SJSA1 (cell line): Measurements from ENCODE around the gene CRYGB. TPM values are rescaled to one million over a fixed set of nuclear protein-coding genes. Genes with fewer than 3 reads are reported as not detected.
"Not testable (repeated sequence)": the region's sequence is repeated elsewhere in the genome, so short reads cannot be mapped to it uniquely, and the experiment has no call there.

Experiments
- DNase-seq, 2 experiments: peaks; one replicate each; pipeline ENCODE4 v3.0.0-alpha.2; 2015 to 2020; ENCODE audit warnings: low spot score in 2 of 2, low read depth in 1 of 2
- H3K27ac ChIP-seq: fragments of 250-450 bp; sonication (Bioruptor Pico); 2 replicates; pipeline ENCODE4 v1.5.1; 2020; ENCODE audit warnings: mild to moderate bottlenecking, moderate library complexity
- H3K27me3 ChIP-seq: fragments of 250-450 bp; sonication (Bioruptor Pico); replicated peaks from 2 replicates; pipeline ENCODE4 v1.5.1; 2020; ENCODE audit warnings: mild to moderate bottlenecking, moderate library complexity
- H3K36me3 ChIP-seq: fragments of 250-450 bp; sonication (Bioruptor Pico); 2 replicates; pipeline ENCODE4 v1.5.1; 2020; ENCODE audit warnings: mild to moderate bottlenecking
- H3K4me1 ChIP-seq: fragments of 250-450 bp; sonication (Bioruptor Pico); replicated peaks from 2 replicates; pipeline ENCODE4 v1.6.1; 2021; ENCODE audit warnings: mild to moderate bottlenecking
- H3K4me3 ChIP-seq: fragments of 250-450 bp; sonication (Bioruptor Pico); 2 replicates; pipeline ENCODE4 v1.5.1; 2020; ENCODE audit warnings: mild to moderate bottlenecking
- H3K9me3 ChIP-seq: fragments of 250-450 bp; sonication (Bioruptor Pico); replicated peaks from 2 replicates; pipeline ENCODE4 v1.5.1; 2020; ENCODE audit warnings: mild to moderate bottlenecking
- total RNA-seq: library from RNA; depleted of rRNA; stranded (reverse); fragments of >200 nt; shearing (Covaris generic); gene quantifications from 2 replicates; pipeline ENCODE4 v1.2.3, GENCODE V29; 2014

Gene CRYGB
- total RNA-seq, 1 experiment from 2014 or later: not detected

- Histone ChIP-seq H3K36me3 (no peaks in the 10 kb centered on the region), H3K27me3 (no peaks in the 10 kb centered on the region), H3K4me1 (no peaks in the 10 kb centered on the region), H3K27ac (no peak overlapping the region), H3K9me3 (no peaks in the 10 kb centered on the region), H3K4me3 (no peak overlapping the region)
- DNase-seq: no peak
These were observed 3.6 kb downstream of the CRYGB start for GRCh38 chr2:208142240-208142924.

GRCh38 chr2:208139447-208139846 lies 6.5 kb downstream of the CRYGB start:
- no peak for DNase-seq
- Histone ChIP-seq H3K27me3 (no peaks in the 10 kb centered on the region), H3K9me3 (no peaks in the 10 kb centered on the region), H3K4me3 (no peak overlapping the region), H3K27ac (no peak overlapping the region), H3K4me1 (no peaks in the 10 kb centered on the region), H3K36me3 (no peaks in the 10 kb centered on the region)

- not testable (repeated sequence) for H3K36me3 ChIP-seq, DNase-seq, H3K4me1 ChIP-seq, H3K27ac ChIP-seq, H3K4me3 ChIP-seq, H3K27me3 ChIP-seq, H3K9me3 ChIP-seq
These were observed 7.6 kb downstream of the CRYGB start for GRCh38 chr2:208138334-208138733.

GRCh38 chr2:208136716-208137094 lies 9.3 kb downstream of the CRYGB start:
- DNase-seq: no peak
- no peaks in the 10 kb centered on the region for H3K36me3 ChIP-seq
- H3K4me3 ChIP-seq: no peak overlapping the region
- no peak overlapping the region for H3K27ac ChIP-seq
- H3K9me3 ChIP-seq: no peaks in the 10 kb centered on the region
- no peaks in the 10 kb centered on the region for H3K4me1 ChIP-seq
- H3K27me3 ChIP-seq: no peaks in the 10 kb centered on the region

- H3K36me3 ChIP-seq: no peaks in the 10 kb centered on the region
- no peak overlapping the region for H3K4me3 ChIP-seq
- no peak overlapping the region for H3K27ac ChIP-seq
- DNase-seq: no peak
- no peaks in the 10 kb centered on the region for H3K27me3 ChIP-seq
- H3K9me3 ChIP-seq: no peaks in the 10 kb centered on the region
- no peaks in the 10 kb centered on the region for H3K4me1 ChIP-seq
These were observed 9.9 kb downstream of the CRYGB start for GRCh38 chr2:208135794-208136715.

- DNase-seq: no peak
- Histone ChIP-seq H3K4me3 (no peak overlapping the region), H3K9me3 (no peaks in the 10 kb centered on the region), H3K27me3 (no peaks in the 10 kb centered on the region), H3K4me1 (no peaks in the 10 kb centered on the region), H3K27ac (no peak overlapping the region), H3K36me3 (no peaks in the 10 kb centered on the region)
These were observed 10.9 kb downstream of the CRYGB start for GRCh38 chr2:208134928-208135586.

- no peak overlapping the region for H3K27ac ChIP-seq
- DNase-seq: no peak
- H3K9me3 ChIP-seq: no peaks in the 10 kb centered on the region
- no peaks in the 10 kb centered on the region for H3K36me3 ChIP-seq
- no peaks in the 10 kb centered on the region for H3K4me1 ChIP-seq
- no peaks in the 10 kb centered on the region for H3K27me3 ChIP-seq
- no peak overlapping the region for H3K4me3 ChIP-seq
These were observed 15.2 kb downstream of the CRYGB start for GRCh38 chr2:208130712-208131110.

- H3K4me3 ChIP-seq: no peak within 1 kb of the TSS
- no peak for DNase-seq
- no peaks in the 10 kb centered on the region for H3K9me3 ChIP-seq
- H3K4me1 ChIP-seq: no peaks in the 10 kb centered on the region
- H3K27ac ChIP-seq: no peak within 1 kb of the TSS
- no peaks in the 10 kb centered on the region for H3K27me3 ChIP-seq
- H3K36me3 ChIP-seq: no peaks in the 10 kb centered on the region
These were observed 15.9 kb downstream of the CRYGB start, which contains the start of gene CRYGC for GRCh38 chr2:208129744-208130711. CRYGC (minus strand) TSS chr2:208129828; CDS start chr2:208129792, 36 bp downstream.

GRCh38 chr2:208128136-208128535 lies 17.8 kb downstream of the CRYGB start:
- no peak overlapping the region for H3K27ac ChIP-seq
- H3K9me3 ChIP-seq: no peaks in the 10 kb centered on the region

GRCh38 chr2:208127090-208127489 lies 18.9 kb downstream of the CRYGB start:
- no peaks in the 10 kb centered on the region for H3K4me1 ChIP-seq
- no peaks in the 10 kb centered on the region for H3K9me3 ChIP-seq
- H3K27me3 ChIP-seq: no peaks in the 10 kb centered on the region
- H3K27ac ChIP-seq: no peak overlapping the region
- no peaks in the 10 kb centered on the region for H3K36me3 ChIP-seq
- H3K4me3 ChIP-seq: no peak overlapping the region
- no peak for DNase-seq

More at GRCh38 chr2:208128136-208128535, 17.8 kb downstream of the CRYGB start:
- Histone ChIP-seq H3K36me3 (no peaks in the 10 kb centered on the region), H3K27me3 (no peaks in the 10 kb centered on the region), H3K4me3 (no peak overlapping the region), H3K4me1 (no peaks in the 10 kb centered on the region)
- no peak for DNase-seq

- H3K27ac ChIP-seq: no peak overlapping the region
- H3K36me3 ChIP-seq: no peaks in the 10 kb centered on the region
- DNase-seq: no peak
- no peak overlapping the region for H3K4me3 ChIP-seq
- no peaks in the 10 kb centered on the region for H3K4me1 ChIP-seq
- no peaks in the 10 kb centered on the region for H3K27me3 ChIP-seq
- no peaks in the 10 kb centered on the region for H3K9me3 ChIP-seq
These were observed 20.7 kb downstream of the CRYGB start for GRCh38 chr2:208125251-208125650.

GRCh38 chr2:208124013-208124715 lies 21.8 kb downstream of the CRYGB start, which contains the start of gene CRYGD:
CRYGD (minus strand) TSS chr2:208124524; CDS start chr2:208124473, 51 bp downstream.
- not testable (repeated sequence) for DNase-seq, H3K9me3 ChIP-seq, H3K4me3 ChIP-seq

More at GRCh38 chr2:208124013-208124715, 21.8 kb downstream of the CRYGB start, which contains the start of gene CRYGD:
- not testable (repeated sequence) for H3K27ac ChIP-seq, H3K36me3 ChIP-seq, H3K4me1 ChIP-seq, H3K27me3 ChIP-seq
